HCT116 (cell line): ENCODE data around the gene CATSPERZ. TPM values are rescaled to one million over a fixed set of nuclear protein-coding genes. Genes with fewer than 3 reads are reported as not detected.

Source experiments
- ATAC-seq: fragments of 200-7000 bp; cut with Tn5 transposase; 2 replicates; pipeline ENCODE4 v1.9.1; 2020; ENCODE audit warnings: mild to moderate bottlenecking, moderate library complexity
- BruUV-seq: library from RNA; stranded (reverse); fragments of 400-500 nt; replicated peaks from 2 replicates; lab custom pipeline; 2021; lab: Mats Ljungman, UMichigan
- CTCF ChIA-PET: fragments of 300-600 bp; sonication (Branson Sonifier 250); formaldehyde crosslinking; loops from one replicate; lab custom pipeline; 2021; ENCODE audit warnings: antibody characterized with exemption; lab: Charles Lee
- POLR2A ChIA-PET: fragments of 300-600, 350-600 bp; sonication (Branson Sonifier 250); formaldehyde crosslinking; loops from one replicate; lab custom pipeline; 2021; ENCODE audit warnings: antibody characterized with exemption; lab: Charles Lee
- RAD21 ChIA-PET, 2 experiments: fragments of 300-600 bp; sonication (Branson Sonifier 250); formaldehyde crosslinking; loops; one replicate each; lab custom pipeline; 2023; ENCODE audit warnings: low total read pairs in 2 of 2; ENCODE audit not compliant: uncharacterized antibody in 2 of 2, unreplicated experiment in 2 of 2, low non-redundant PET in 1 of 2; lab: Charles Lee
- DNase-seq: peaks from one replicate; pipeline ENCODE4 v3.0.0-alpha.2; 2010; ENCODE audit warnings: low read depth, low spot score
- H2AFZ ChIP-seq: fragments of 200-600 bp; shearing (Covaris generic), sonication (generic); 2 replicates; pipeline ENCODE4 v1.6.1; 2017; ENCODE audit warnings: low read depth, mixed run types, mixed read lengths, antibody characterized with exemption, low read length; ENCODE audit not compliant: poor library complexity, severe bottlenecking
- H3K27ac ChIP-seq: 2 replicates; pipeline ENCODE4 v1.5.1; 2012; ENCODE audit warnings: low read depth, low read length
- H3K27me3 ChIP-seq: fragments of 200-600 bp; sonication (generic); 2 replicates; pipeline ENCODE4 v1.6.1; 2016; ENCODE audit warnings: mixed run types, low read length, mixed read lengths; ENCODE audit not compliant: insufficient read depth
- H3K36me3 ChIP-seq, 2 experiments: fragments of 200-500 bp in 1 of 2; fragments of 200-600 bp in 1 of 2; sonication (Bioruptor generic) in 1 of 2; sonication (generic) in 1 of 2; 2 replicates each; pipeline versions ENCODE4 v1.5.1 to v1.6.1; 2014 to 2016; ENCODE audit warnings: low read length in 2 of 2, inconsistent platforms in 1 of 2, mixed read lengths in 1 of 2, mixed run types in 1 of 2; ENCODE audit not compliant: insufficient read depth in 2 of 2, control insufficient read depth in 1 of 2
- H3K4me1 ChIP-seq, 2 experiments: fragments of 200-600 bp in 1 of 2; sonication (generic) in 1 of 2; 2 replicates each; pipeline versions ENCODE4 v1.5.1 to v1.6.1; 2012 to 2017; ENCODE audit warnings: low read length in 2 of 2, inconsistent platforms in 1 of 2, mild to moderate bottlenecking in 1 of 2, mixed read lengths in 1 of 2, mixed run types in 1 of 2, moderate library complexity in 1 of 2; ENCODE audit not compliant: insufficient read depth in 2 of 2, control insufficient read depth in 1 of 2
- H3K4me2 ChIP-seq: fragments of 200-600 bp; sonication (generic); 2 replicates; pipeline ENCODE4 v1.6.1; 2017; ENCODE audit warnings: mixed run types, low read length, mixed read lengths
- H3K4me3 ChIP-seq, 2 experiments: fragments of 200-600 bp in 1 of 2; sonication (generic) in 1 of 2; replicated peaks in 1 of 2; 2 replicates each; pipeline ENCODE4 v1.5.1; 2011 to 2016; ENCODE audit warnings: low read length in 2 of 2, control low read depth in 1 of 2, low read depth in 1 of 2, mild to moderate bottlenecking in 1 of 2, mixed read lengths in 1 of 2, mixed run types in 1 of 2
- H3K79me2 ChIP-seq: fragments of 200-600 bp; sonication (generic); 2 replicates; pipeline ENCODE4 v1.6.1; 2017; ENCODE audit warnings: mild to moderate bottlenecking, mixed run types, low read length, moderate library complexity, mixed read lengths; ENCODE audit not compliant: insufficient read depth
- H3K9ac ChIP-seq: fragments of 200-600 bp; sonication (generic); 2 replicates; pipeline ENCODE4 v1.6.1; 2016; ENCODE audit warnings: low read length, mixed read lengths
- H3K9me2 ChIP-seq: fragments of 200-600 bp; sonication (generic), shearing (Covaris generic); 2 replicates; pipeline ENCODE4 v1.6.1; 2017; ENCODE audit warnings: mixed run types, mild to moderate bottlenecking, moderate library complexity; ENCODE audit not compliant: insufficient read depth
- H3K9me3 ChIP-seq, 2 experiments: fragments of 200-500 bp in 1 of 2; fragments of 200-600 bp in 1 of 2; sonication (Bioruptor generic) in 1 of 2; sonication (generic) in 1 of 2; 2 replicates each; pipeline ENCODE4 v1.6.1; 2014 to 2017; ENCODE audit warnings: low read length in 2 of 2, mixed read lengths in 2 of 2, inconsistent platforms in 1 of 2, low read depth in 1 of 2, mild to moderate bottlenecking in 1 of 2, mixed run types in 1 of 2, moderate library complexity in 1 of 2; ENCODE audit not compliant: control insufficient read depth in 1 of 2, insufficient read depth in 1 of 2
- H4K20me1 ChIP-seq: fragments of 200-600 bp; sonication (generic), shearing (Covaris generic); 2 replicates; pipeline ENCODE4 v1.6.1; 2017; ENCODE audit warnings: mixed run types, mild to moderate bottlenecking, moderate library complexity; ENCODE audit not compliant: insufficient read depth
- ATF3 ChIP-seq: IDR thresholded peaks from 2 replicates; pipeline ENCODE4 v1.6.1; 2012
- CTCF ChIP-seq, 3 experiments: fragments of 200-600 bp in 1 of 3; sonication (generic) in 1 of 3; IDR thresholded peaks in 2 of 3; conservative IDR thresholded peaks in 1 of 3; 2 replicates each; pipeline ENCODE4 v1.5.1; 2012 to 2017; ENCODE audit warnings: low read depth in 2 of 3, low read length in 2 of 3, antibody characterized with exemption in 1 of 3, borderline replicate concordance in 1 of 3, control low read depth in 1 of 3, mild to moderate bottlenecking in 1 of 3, mixed read lengths in 1 of 3, mixed run types in 1 of 3, moderate library complexity in 1 of 3; ENCODE audit not compliant: insufficient read depth in 1 of 3
- EGR1 ChIP-seq: IDR thresholded peaks from 2 replicates; pipeline ENCODE4 v1.6.1; 2012; ENCODE audit warnings: low read depth
- EZH2 ChIP-seq: fragments of 200-600 bp; sonication (generic); IDR thresholded peaks from 2 replicates; pipeline ENCODE4 v1.6.1; 2017; ENCODE audit warnings: antibody characterized with exemption, mixed run types
- FOSL1 ChIP-seq: IDR thresholded peaks from 2 replicates; pipeline ENCODE4 v1.6.1; 2012; ENCODE audit warnings: low read depth
- MAX ChIP-seq: IDR thresholded peaks from 2 replicates; pipeline ENCODE4 v1.6.1; 2012
- RAD21 ChIP-seq: IDR thresholded peaks from 2 replicates; pipeline ENCODE4 v1.6.1; 2012; ENCODE audit warnings: low read depth, mild to moderate bottlenecking
- SIN3A ChIP-seq: IDR thresholded peaks from 2 replicates; pipeline ENCODE4 v1.6.1; 2012; ENCODE audit warnings: low read depth
- SP1 ChIP-seq: IDR thresholded peaks from 2 replicates; pipeline ENCODE4 v1.6.1; 2012; ENCODE audit warnings: low read depth
- SRF ChIP-seq: IDR thresholded peaks from 2 replicates; pipeline ENCODE4 v1.6.1; 2012; ENCODE audit warnings: low read depth
- YY1 ChIP-seq: IDR thresholded peaks from 2 replicates; pipeline ENCODE4 v1.6.1; 2011; ENCODE audit warnings: low read length, low read depth, moderate library complexity, mild to moderate bottlenecking; ENCODE audit not compliant: insufficient replicate concordance; ENCODE audit errors: extremely low read depth
- ZBTB33 ChIP-seq: IDR thresholded peaks from 2 replicates; pipeline ENCODE4 v1.6.1; 2011; ENCODE audit warnings: mild to moderate bottlenecking, low read length, moderate library complexity; ENCODE audit not compliant: insufficient replicate concordance; ENCODE audit errors: extremely low read depth
- ZFX ChIP-seq: fragments of 450-650 bp; IDR thresholded peaks from 2 replicates; pipeline ENCODE4 v1.6.1; 2017
- intact Hi-C: fragments of 100-400 bp; cut with micrococcal nuclease; formaldehyde crosslinking; loops from 2 replicates; pipeline ENCODE4 v1.10.0; 2022
- total RNA-seq: library from RNA; stranded (reverse); gene quantifications from one replicate; pipeline ENCODE4 v1.2.1, GENCODE V29; 2021; ENCODE audit not compliant: unreplicated experiment

Gene CATSPERZ
- total RNA-seq, 1 experiment from 2014 or later: 1.7 TPM

GRCh38 chr11:64349404-64349803 is 49.2 kb downstream of the CATSPERZ start:
- H4K20me1 ChIP-seq: no peaks in the 10 kb centered on the region
- H3K9me3 ChIP-seq: no peaks in the 10 kb centered on the region
- H3K4me3 ChIP-seq: no peak overlapping the region
- H3K9ac ChIP-seq: no peak overlapping the region
- no peak for DNase-seq
- intact Hi-C loops: no loop called here
- H3K79me2 ChIP-seq: no peaks in the 10 kb centered on the region
- H3K9me2 ChIP-seq: no peaks in the 10 kb centered on the region
- peaks cover 0 to 11% of the 10 kb centered on the region in 2 experiments; a peak in 2 of 4 replicates for H3K4me1 ChIP-seq
- ChIA-PET CTCF (interaction anchor here (0.6 kb wide), 1 partner anchor 72 kb away, joined by 3 read pairs; no protein-coding TSS in a partner anchor), RAD21 (interaction anchor here in 1 of 2 experiments (0.6 kb wide), 1 partner anchor 37 kb away, joined by 3 read pairs; no protein-coding TSS in a partner anchor), POLR2A (interaction anchor here (1.0 kb wide), 1 partner anchor 168 kb away, joined by 3 read pairs; no protein-coding TSS in a partner anchor)
- H2AFZ ChIP-seq: no peak overlapping the region
- no peaks in the 10 kb centered on the region for H3K36me3 ChIP-seq
- no peaks in the 10 kb centered on the region for H3K27me3 ChIP-seq
- H3K4me2 ChIP-seq: no peak overlapping the region
- no peak for ATAC-seq
- no peak overlapping the region for H3K27ac ChIP-seq
- no TSS peak for BruUV-seq
- TF ChIP-seq MAX: no peak
- TF ChIP-seq RAD21: no peak
- no peak for TF ChIP-seq SIN3A

GRCh38 chr11:64351136-64351631 is 51.0 kb downstream of the CATSPERZ start:
- CTCF ChIA-PET: no interaction called here
- TF ChIP-seq ZBTB33 (no peak), SRF (no peak), EZH2 (no peak), EGR1 (no peak), FOSL1 (no peak), ATF3 (no peak), YY1 (no peak), CTCF (IDR thresholded peaks at IDR 0.05 in 2 of 3, conservative IDR thresholded peaks at IDR 0.05 in 1 of 3; ENCODE audit: borderline replicate concordance in 1 of 3, insufficient read depth in 1 of 3, low read depth in 2 of 3, low read length in 2 of 3) (no peak), SP1 (no peak), SIN3A (no peak), ZFX (no peak)

More at GRCh38 chr11:64351136-64351631, 51.0 kb downstream of the CATSPERZ start:
- Histone ChIP-seq H3K36me3 (no peaks in the 10 kb centered on the region), H3K27me3 (no peaks in the 10 kb centered on the region), H3K9me3 (no peaks in the 10 kb centered on the region), H3K79me2 (no peaks in the 10 kb centered on the region), H3K4me1 (peaks cover 7 to 28% of the 10 kb centered on the region in 2 experiments), H3K4me2 (no peak overlapping the region), H3K27ac (no peak overlapping the region), H3K4me3 (no peak overlapping the region), H3K9me2 (no peaks in the 10 kb centered on the region), H3K9ac (no peak overlapping the region), H2AFZ (no peak overlapping the region), H4K20me1 (no peaks in the 10 kb centered on the region)
- intact Hi-C loops: no loop called here
- ChIA-PET RAD21 (no interaction called here), POLR2A (interaction anchor here (0.8 kb wide), 1 partner anchor 19 kb away, joined by 4 read pairs; no protein-coding TSS in a partner anchor)
- no peak for ATAC-seq
- no TSS peak for BruUV-seq
- no peak for DNase-seq
